Measurements from ENCODE around the gene POLD3.

DNA sequence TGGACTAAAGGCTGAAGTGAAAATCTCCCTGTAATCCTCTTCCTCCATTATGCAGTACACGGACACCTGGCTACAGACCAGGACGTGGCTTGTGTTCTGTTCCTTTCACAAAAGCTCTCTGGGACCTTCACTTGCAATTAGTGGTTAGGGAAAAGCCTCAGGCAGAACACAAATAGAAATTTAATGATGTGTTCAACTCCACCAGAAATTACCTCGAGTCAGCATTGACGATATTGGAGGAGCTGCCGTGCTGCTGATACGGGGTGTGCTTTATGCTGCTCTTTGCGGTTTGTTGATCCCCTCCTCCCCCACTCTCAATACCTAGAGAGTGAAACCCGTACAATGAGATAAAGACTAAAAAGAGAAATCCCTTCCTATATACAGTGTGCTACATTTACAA, 48.9 kb downstream of the POLD3 start:
- TF ChIP-seq, protein P1, sequence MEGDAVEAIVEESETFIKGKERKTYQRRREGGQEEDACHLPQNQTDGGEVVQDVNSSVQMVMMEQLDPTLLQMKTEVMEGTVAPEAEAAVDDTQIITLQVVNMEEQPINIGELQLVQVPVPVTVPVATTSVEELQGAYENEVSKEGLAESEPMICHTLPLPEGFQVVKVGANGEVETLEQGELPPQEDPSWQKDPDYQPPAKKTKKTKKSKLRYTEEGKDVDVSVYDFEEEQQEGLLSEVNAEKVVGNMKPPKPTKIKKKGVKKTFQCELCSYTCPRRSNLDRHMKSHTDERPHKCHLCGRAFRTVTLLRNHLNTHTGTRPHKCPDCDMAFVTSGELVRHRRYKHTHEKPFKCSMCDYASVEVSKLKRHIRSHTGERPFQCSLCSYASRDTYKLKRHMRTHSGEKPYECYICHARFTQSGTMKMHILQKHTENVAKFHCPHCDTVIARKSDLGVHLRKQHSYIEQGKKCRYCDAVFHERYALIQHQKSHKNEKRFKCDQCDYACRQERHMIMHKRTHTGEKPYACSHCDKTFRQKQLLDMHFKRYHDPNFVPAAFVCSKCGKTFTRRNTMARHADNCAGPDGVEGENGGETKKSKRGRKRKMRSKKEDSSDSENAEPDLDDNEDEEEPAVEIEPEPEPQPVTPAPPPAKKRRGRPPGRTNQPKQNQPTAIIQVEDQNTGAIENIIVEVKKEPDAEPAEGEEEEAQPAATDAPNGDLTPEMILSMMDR (IDR thresholded peaks at IDR 0.05), result no peak
- no peak for TF ChIP-seq POLR2AphosphoS5 (IDR thresholded peaks at IDR 0.05)
- no peak for TF ChIP-seq POLR2A (IDR thresholded peaks at IDR 0.05)

Measured in stomach (tissue), 4 donors.